Measurements from ENCODE around the gene SMARCAL1. TPM values are rescaled to one million over a fixed set of nuclear protein-coding genes. Genes with fewer than 3 reads are reported as not detected.
"Not testable (repeated sequence)": the region's sequence is repeated elsewhere in the genome, so short reads cannot be mapped to it uniquely, and the experiment has no call there.

SMARCAL1 gene
- total and polyA plus RNA-seq, 3 donors from 2014 or later, result 27.3 to 50.2 (median 39.1) TPM

- Histone ChIP-seq H3K36me3 (ENCODE audit: low read depth, missing control alignments) (no peaks in the 10 kb centered on the region), H3K4me1 (no peaks in the 10 kb centered on the region), H3K27me3 (no peaks in the 10 kb centered on the region), H3K27ac (no peak overlapping the region), H3K4me3 (no peak overlapping the region), H3K9me3 (no peaks in the 10 kb centered on the region)
- intact Hi-C loops (cut with DNase I; ENCODE audit: low total_unique reads), result loop anchor here (5.0 kb wide), 1 partner anchor 150 kb away; no protein-coding TSS in a partner anchor
- 88 to 92% methylated on average over 4 of the region's 4 CpGs for WGBS, 2 donors
- DNase-seq, result no peak
- TF ChIP-seq POLR2A (IDR thresholded peaks at IDR 0.05) (no peak), CTCF (IDR thresholded peaks at IDR 0.05) (no peak)
Observed at GRCh38 chr2:216517447-216518225, 105.4 kb downstream of the SMARCAL1 start.

- not testable (repeated sequence) for H3K36me3 ChIP-seq (ENCODE audit: low read depth, missing control alignments); H3K27me3 ChIP-seq; H3K9me3 ChIP-seq; DNase-seq; H3K4me3 ChIP-seq; H3K4me1 ChIP-seq; H3K27ac ChIP-seq
- intact Hi-C loops (cut with DNase I; ENCODE audit: low total_unique reads), result loop anchor here (5.0 kb wide), 1 partner anchor 149 kb away; no protein-coding TSS in a partner anchor
- 88 to 92% methylated on average over 9 of the region's 9 CpGs for WGBS, 2 donors
Observed at GRCh38 chr2:216518566-216519119, 106.4 kb downstream of the SMARCAL1 start.

- intact Hi-C loops (cut with DNase I; ENCODE audit: low total_unique reads), result loop anchor here (5.0 kb wide), 1 partner anchor 148 kb away; no protein-coding TSS in a partner anchor
- H3K4me3 ChIP-seq, result no peak overlapping the region
- no peaks in the 10 kb centered on the region for H3K27me3 ChIP-seq
- H3K36me3 ChIP-seq (ENCODE audit: low read depth, missing control alignments), result no peaks in the 10 kb centered on the region
- no peaks in the 10 kb centered on the region for H3K9me3 ChIP-seq
- no peaks in the 10 kb centered on the region for H3K4me1 ChIP-seq
- 65 to 71% methylated on average over 3 of the region's 3 CpGs for WGBS, 2 donors
- DNase-seq, result peak; percentile 90
- no peak overlapping the region for H3K27ac ChIP-seq
- TF ChIP-seq CTCF (IDR thresholded peaks at IDR 0.05) (peak; percentile 78 to 87 (median 86)), POLR2A (IDR thresholded peaks at IDR 0.05) (no peak)
Observed at GRCh38 chr2:216519154-216519762, 107.0 kb downstream of the SMARCAL1 start.

- WGBS, 2 donors, result 91 to 96% methylated on average over 4 of the region's 4 CpGs
- Histone ChIP-seq H3K9me3 (no peaks in the 10 kb centered on the region), H3K4me1 (no peaks in the 10 kb centered on the region), H3K27ac (no peak overlapping the region), H3K36me3 (ENCODE audit: low read depth, missing control alignments) (no peaks in the 10 kb centered on the region), H3K4me3 (no peak overlapping the region), H3K27me3 (no peaks in the 10 kb centered on the region)
- intact Hi-C loops (cut with DNase I; ENCODE audit: low total_unique reads), result no loop called here
- TF ChIP-seq CTCF (IDR thresholded peaks at IDR 0.05) (no peak), POLR2A (IDR thresholded peaks at IDR 0.05) (no peak)
- no peak for DNase-seq
Observed at GRCh38 chr2:216520112-216520511, 107.8 kb downstream of the SMARCAL1 start.

GRCh38 chr2:216522892-216523502 is 110.7 kb downstream of the SMARCAL1 start:
- TF ChIP-seq CTCF (IDR thresholded peaks at IDR 0.05) (no peak), POLR2A (IDR thresholded peaks at IDR 0.05) (no peak)
- no peak overlapping the region for H3K4me3 ChIP-seq
- no peaks in the 10 kb centered on the region for H3K36me3 ChIP-seq (ENCODE audit: low read depth, missing control alignments)
- no peaks in the 10 kb centered on the region for H3K9me3 ChIP-seq
- WGBS, 2 donors, result 89 to 93% methylated on average over 1 of the region's 1 CpG
- no peaks in the 10 kb centered on the region for H3K4me1 ChIP-seq
- no peaks in the 10 kb centered on the region for H3K27me3 ChIP-seq
- no peak overlapping the region for H3K27ac ChIP-seq
- no peak for DNase-seq
- intact Hi-C loops (cut with DNase I; ENCODE audit: low total_unique reads), result no loop called here
